GM18867 (cell line): Measurements from ENCODE around the gene LMTK2.

Experiments used
- ATAC-seq: cut with Tn5 transposase; IDR thresholded peaks from one replicate; pipeline ENCODE4 v1.9.1; 2021; ENCODE audit warnings: mild to moderate bottlenecking, moderate library complexity; ENCODE audit not compliant: unreplicated experiment

Gene LMTK2

DNA sequence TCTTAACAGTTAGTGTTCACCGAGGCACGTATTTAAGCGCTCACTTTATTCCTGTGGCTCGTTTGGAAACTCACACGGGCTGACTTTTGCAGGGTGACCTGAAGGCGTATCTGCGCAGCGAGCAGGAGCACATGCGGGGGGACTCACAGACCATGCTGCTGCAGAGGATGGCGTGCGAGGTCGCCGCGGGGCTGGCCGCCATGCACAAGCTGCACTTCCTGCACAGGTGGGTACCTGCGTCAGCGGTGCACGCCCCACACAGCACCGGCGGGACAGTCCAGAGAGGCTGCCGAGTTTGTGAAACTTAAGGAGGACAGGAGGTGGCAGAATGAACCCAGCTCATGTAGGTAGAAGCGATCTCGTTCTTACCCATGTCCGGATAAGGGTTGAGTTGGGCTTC is 64.8 kb downstream of the LMTK2 start:
- ATAC-seq = no peak

DNA sequence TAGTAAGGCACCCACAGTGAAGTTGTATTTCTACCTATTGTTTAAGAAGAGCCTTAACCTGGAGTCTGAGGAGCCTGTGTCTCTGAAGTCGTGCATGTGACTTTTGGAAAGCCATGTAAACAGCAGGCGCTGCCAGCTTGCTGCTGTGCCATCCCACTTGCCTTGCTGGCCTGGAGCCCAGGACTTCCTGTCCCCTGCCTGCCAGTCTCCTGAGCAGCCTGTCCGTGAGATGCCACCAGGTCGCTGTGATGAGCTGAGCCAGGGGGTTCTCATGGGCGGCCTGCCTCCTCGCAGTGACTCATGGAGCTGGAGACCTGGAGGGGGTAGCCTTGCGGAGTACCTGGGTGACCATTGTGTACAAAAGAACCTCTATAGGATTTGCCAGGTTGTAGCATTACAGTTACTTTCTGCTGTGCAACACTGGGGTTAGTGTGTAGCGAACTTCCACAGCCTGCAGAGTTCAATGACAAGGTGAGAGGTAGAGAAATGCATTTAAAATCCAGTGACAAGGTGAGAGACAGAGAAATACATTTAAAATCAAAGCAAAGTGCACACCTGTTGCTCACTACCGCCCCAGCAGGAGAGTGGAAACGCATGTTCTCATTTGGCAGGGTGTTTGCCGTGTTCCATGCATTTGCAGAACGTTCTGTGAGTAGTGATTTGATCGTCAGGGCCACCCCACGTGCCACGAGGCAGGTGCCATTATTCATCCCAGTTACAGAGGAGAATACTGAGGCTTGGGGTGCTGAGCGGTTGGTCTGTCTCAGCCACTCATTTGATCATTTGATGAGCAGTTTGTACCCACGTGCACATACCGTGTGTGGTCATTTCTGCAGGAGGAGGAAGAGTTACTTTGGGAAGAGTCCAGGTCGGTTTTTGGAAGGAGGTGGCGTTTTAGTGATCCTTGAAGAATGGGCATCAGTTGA is 67.9 kb downstream of the LMTK2 start:
- ATAC-seq = no peak

DNA sequence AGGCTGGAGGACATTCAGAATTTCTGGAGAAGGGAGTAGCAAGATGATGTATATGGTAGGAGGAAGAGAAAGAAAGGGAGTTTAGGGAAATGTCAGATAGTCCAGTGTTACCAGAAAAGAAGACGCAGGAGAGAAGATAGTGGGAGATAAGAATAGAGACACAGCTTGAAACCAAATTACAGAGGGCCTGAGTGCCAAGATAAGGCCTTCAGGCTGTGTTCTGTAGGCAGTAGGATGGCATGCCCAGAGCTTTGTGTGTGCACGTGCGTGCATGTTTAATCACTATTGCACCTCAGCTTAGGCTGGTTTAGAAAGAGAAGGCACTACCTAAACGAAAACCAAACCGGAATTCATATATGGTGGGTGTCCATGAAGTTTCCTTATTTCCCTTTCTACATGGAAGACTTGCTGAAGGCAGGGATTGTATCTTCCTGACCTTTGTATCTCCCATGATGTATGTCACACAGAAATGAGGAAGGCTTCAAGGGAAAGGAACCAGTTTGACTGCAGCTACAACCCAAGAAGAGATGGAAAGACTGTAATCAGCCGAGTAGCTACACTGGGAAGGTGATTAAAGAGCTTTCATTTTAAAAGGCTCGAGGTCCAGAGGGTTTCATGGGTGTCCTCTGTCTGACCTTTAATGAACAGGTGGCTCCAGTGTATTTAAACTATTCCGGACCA is 68.7 kb downstream of the LMTK2 start:
- ATAC-seq = no peak

DNA sequence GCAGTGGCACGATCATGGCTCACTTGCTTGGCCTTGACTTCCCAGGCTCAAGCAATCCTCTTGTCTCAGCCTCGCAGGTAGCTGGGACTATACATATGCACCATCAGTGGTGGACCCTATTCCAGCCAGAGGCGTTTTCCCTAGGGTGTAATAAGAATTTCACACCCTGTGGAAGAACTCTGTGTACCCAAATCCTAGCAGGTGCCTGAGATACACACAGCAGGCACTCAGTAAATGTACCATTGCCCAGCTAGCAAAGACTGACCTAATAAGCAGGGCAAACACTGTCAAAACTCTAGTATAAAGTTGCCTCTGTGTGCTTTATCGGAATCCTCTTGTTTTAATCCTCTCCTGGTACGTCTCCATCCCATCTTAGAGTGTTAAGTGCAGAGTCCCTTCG is 70.9 kb downstream of the LMTK2 start:
- no peak for ATAC-seq

DNA sequence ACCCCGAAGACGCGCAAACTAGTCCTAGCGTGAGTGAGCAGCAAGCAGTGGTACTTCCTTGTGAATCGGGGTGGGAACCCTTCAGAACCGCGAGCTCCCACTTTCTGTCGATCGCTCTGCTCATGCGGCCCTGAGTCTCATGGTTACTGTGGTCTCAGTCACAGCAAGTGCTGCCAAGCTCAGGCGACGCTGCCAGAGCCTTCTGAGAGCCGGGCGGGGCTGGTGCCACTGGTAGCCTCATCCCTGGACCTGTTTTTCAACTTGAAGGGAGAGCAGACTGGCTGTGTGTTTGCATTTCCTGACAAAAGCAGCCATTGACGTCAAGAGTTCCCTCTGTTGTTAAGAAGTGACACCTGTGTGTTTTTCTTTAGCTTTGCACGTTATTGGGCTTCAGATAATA is 71.7 kb downstream of the LMTK2 start:
- no peak for ATAC-seq

DNA sequence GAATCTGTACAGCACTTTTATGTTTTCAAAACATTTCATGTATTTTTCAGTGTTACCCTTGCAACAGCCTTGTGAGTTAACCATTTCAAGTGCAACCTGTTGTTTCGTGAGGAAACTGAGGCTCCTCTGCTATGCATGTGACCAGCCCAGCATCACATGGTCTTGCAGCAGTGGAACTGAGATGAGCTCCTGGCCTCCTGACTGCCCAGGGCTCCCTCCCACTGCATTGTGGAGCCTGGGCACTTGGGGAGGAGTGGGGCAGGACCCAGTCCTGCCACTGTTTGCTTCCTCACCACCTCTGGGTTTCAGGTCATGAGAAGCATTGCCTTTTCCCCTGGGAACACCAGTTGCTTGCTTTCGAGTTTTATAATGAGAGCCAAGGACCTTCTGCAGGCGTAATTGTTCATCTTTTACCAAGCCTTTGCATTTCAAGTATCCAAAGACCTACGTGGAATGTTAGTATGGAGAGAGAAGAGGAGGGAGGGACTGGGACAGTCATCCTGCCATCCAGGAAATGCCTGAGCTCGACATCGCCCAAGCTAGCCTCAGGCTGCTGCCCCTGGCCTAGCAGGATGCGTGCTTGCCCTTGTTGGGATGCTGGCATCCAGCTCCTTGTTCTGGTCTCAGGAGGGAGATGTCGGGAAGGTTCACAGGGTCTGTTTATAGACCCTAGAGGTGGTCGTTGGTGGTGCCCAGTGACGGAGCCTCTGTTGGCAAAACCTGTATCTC is 72.3 kb downstream of the LMTK2 start:
- no peak for ATAC-seq

DNA sequence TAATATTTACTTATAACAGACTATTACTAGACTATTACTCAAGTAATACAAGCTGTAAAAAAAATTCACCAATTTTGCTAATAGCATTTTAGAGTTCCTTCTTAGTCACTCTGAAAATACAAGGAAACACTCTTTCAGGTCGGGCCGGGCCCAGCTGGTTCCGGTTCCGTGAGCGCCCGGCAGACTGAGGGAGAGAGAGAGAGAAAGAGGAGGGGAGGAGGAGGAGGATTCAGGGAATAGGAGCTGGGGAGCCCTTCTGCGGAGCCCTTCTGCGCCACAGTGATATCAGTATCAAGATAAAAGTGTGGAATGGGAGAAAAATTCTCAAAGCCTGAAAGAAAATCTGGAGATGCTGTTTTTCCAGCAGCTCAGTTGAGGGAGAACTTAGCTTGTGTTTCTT is 74.1 kb downstream of the LMTK2 start:
- no peak for ATAC-seq

DNA sequence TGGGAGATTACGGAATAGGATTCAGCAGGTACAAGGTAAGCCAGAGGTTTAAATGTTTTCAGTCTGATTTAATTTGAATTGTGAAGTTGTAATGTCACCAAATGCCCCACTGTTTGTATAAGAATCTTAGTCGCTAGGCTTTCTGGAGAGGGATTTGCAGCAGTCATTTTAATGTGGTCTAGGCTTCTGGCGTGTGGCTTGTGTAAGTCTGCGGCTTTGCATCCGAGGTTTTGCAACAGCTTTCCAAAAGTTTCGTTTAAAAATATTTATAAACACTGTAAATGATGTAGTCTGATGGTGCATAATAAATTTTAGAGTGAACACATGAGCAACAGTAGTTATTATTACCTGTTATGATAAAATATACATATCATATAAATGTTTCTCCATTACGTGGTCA is 78.4 kb downstream of the LMTK2 start:
- ATAC-seq = no peak

DNA sequence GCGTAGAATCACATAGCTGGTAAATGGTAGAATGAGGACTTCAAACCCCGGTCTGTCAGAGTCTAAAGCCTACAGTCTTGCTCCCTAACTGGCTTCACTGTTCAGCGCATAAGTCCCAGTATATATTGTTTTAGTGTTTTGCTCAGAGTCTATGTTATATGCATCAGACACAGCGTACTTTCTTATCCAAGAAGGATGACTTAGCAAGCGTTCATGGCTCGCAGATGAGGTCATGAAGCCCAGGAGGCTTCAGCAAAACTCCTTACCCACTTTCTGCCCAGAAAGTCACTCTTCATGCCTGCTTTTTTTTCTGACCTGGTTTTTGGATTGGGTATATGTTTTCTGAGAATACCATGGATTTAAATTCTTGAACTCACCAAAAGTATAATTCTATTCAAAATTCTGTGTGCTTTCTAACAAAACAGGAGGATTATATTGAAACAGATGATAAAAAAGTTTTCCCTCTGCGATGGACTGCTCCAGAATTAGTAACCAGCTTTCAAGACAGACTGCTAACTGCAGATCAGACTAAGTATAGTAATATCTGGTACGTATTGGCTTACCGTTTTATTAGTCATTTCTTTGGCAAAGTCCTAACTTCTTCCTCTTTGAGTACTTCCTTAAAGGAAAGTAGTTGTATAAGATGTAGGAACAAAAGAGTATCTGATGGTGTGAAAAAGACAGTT is 79.9 kb downstream of the LMTK2 start:
- no peak for ATAC-seq

DNA sequence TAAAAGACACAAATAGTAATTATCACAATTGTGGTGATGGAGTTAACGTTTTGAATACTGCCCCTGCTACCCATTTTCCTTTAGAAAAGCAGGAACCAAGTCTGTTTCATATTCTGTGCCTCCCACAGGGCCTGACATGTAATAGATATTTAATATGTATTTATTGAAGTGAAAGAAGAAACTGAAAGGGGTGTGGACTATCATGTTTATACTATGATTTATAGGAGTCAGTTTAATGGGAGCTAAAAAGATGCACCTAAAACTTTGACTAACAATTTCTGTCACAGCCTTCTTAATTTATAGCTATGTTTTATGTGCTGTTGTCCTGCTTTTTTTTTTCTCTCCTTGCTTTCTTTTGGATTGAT is 80.5 kb downstream of the LMTK2 start:
- no peak for ATAC-seq

DNA sequence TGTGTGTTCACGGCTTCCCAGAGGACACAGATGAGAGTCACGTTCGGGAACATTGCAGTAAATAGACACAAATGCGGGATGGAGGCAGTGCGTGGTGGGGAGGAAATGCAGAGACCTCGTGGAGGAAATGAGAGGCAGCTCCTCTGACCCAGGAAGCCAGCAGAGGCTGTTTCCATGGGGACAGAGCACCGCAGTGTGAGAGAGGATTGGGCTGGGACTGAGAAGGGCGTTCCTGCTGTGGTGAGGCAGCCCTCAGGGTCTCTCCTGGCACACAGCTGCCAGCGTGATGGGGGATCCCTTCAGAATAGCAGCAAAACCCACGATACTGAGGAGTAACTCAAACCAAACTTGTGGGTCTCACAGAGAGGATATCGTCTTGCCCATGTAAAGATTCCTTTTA is 82.9 kb downstream of the LMTK2 start:
- no peak for ATAC-seq

DNA sequence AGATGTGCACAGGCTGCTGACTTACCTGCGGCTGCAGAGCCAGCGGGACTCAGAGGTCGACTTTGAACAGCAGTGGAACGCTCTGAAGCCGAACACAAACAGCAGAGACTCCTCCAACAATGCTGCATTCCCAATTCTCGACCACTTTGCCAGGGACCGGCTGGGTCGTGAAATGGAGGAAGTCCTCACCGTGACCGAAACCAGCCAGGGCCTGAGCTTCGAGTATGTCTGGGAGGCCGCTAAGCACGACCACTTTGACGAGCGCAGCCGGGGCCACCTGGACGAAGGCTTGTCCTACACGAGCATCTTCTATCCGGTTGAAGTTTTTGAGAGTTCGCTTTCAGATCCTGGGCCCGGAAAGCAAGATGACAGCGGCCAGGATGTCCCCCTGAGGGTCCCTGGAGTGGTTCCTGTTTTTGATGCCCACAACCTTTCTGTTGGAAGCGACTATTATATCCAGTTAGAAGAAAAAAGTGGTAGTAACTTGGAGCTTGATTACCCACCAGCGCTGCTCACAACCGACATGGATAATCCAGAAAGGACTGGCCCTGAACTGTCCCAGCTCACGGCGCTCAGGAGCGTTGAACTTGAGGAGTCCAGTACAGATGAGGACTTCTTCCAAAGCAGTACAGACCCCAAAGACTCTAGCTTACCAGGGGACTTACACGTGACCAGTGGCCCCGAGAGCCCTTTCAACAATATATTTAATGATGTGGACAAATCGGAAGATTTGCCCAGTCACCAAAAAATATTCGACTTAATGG is 85.2 kb downstream of the LMTK2 start:
- ATAC-seq = no peak

DNA sequence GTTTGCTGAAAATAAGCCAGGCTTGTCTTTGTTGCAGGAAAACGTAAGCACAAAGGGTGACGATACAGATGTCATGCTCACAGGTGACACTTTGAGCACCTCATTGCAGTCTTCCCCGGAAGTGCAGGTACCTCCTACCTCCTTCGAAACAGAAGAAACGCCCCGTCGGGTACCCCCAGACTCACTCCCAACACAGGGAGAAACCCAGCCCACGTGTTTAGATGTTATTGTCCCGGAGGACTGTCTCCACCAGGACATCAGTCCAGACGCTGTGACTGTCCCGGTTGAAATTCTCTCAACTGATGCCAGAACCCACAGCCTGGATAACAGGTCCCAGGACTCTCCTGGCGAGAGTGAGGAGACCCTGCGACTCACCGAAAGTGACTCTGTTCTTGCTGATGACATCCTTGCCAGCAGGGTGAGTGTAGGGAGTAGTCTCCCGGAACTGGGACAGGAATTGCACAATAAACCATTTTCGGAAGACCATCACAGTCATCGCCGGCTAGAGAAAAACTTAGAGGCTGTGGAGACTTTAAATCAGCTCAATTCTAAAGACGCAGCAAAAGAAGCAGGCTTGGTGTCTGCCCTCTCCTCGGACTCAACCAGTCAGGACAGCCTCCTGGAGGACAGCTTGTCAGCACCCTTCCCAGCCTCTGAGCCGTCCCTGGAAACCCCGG is 86.3 kb downstream of the LMTK2 start:
- ATAC-seq = no peak

DNA sequence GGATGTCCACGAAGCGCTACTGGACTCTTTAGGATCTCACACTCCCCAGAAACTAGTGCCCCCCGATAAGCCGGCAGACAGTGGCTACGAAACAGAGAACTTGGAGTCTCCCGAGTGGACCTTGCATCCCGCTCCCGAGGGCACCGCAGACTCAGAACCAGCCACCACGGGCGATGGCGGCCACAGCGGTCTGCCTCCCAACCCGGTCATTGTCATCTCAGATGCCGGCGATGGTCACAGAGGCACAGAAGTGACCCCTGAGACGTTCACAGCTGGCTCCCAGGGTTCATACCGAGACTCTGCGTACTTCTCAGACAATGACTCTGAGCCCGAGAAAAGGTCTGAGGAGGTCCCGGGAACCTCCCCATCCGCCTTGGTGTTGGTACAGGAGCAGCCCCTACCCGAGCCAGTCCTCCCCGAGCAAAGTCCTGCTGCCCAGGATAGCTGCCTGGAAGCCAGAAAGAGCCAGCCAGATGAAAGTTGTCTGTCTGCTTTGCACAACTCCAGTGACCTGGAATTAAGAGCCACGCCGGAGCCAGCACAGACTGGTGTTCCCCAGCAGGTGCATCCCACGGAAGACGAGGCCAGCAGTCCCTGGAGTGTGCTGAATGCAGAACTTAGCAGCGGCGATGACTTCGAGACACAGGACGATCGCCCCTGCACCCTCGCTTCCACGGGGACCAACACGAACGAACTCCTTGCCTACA is 87.0 kb downstream of the LMTK2 start:
- no peak for ATAC-seq

DNA sequence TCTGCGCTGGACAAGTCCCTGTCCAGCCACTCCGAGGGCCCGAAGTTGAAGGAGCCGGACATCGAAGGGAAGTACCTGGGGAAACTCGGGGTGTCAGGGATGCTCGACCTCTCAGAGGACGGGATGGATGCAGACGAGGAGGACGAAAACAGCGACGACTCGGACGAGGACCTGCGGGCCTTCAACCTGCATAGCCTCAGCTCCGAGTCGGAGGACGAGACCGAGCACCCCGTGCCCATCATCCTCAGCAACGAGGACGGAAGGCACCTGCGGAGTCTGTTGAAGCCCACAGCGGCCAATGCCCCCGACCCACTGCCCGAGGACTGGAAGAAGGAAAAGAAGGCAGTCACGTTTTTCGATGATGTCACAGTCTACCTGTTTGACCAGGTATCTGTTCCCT is 87.5 kb downstream of the LMTK2 start:
- no peak for ATAC-seq

DNA sequence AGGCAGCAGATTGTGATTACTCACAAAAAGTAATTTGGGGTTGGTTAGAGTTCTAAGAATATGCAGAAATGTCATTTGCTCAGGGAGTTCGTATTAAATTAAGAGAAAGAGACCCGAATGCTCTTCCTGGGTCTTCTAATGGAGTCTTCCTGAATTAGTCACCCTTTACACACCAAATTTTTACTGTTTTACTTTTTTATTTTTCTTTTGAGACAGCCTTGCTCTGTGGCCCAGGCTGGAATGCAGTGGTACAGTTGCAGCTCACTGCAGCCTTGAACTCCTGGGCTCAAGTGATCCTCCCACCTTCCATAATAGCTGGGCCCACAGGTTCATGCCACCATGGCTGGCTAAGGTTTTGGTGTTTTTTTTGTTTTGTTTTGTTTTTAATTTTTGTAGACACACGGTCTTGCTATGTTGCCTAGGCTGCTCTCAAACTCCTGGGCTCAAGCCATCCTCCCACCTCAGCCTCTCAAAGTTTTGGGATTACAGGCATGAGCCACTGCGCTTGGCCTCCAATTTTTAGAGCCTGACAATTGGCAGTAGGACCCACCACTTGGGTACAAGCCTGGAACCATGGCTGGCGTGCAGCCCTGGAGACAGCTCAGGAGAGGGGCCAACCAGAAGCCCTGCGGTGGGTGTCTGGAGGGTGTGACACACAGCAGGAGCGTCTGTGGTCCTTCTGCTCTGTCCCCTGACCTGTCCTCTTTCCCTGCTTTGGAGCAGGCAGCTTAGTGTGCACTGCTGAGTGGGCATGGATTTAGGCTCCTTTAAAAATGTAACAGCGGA is 88.2 kb downstream of the LMTK2 start:
- ATAC-seq = no peak

DNA sequence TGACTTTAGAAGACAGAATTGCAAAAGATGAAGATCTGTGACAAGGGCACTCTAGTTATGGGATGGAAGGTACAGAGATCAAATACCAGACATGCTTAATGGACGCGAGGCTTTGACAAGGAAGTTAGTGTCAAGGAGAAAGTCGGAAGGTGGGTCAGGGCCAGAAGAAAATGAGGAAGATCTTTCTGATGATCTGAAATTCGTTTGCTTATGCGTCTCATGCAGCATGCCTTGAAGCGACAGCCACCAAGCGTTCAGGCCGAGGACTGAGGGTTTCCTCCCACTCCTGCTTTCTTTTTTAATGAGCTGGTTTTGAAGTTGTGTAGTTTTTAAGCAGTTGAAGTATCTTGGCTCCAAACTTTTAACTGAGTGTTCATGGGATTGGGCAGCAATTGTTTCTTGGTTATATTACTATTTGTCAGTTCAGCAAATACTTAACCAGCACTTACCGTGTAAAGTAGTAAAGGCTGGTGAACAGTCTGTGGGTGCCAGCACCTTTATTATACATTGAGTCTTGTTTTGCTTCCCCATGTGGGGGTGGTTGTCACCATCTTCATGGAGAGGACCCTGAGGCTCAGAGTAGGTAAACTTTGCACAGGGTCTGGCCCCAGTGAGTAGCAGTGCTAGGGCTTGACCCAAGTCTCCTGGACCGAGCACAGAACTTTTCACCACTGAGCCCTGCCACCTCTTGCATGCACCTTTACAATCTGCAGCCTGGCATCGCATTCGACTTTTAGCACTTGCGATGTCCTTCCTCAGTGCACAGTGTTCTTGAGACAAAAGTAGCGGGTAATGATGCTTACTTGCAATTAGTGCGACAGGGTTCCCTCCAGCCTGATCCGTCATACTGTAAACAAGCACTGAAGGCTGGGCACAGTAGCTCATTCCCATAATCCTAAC is 90.3 kb downstream of the LMTK2 start:
- no peak for ATAC-seq

DNA sequence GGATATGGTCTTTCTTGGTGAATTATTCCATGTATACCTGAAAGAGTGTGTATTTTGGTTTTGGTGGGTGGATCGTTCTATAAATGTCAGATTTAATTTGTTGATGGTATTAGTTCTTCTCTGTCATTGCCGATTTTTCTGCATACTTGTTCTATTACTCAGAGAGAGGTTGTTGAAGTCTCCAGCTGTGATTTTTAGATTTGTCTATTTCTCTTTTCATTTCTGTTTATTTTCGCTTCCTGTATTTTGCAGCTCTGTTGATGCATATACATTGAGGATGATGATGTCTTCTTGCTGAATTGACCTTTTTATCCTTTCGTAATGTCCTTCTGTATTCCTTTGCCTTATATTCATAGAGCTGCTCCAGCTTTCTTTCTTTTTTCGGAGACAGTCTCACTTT is 92.5 kb downstream of the LMTK2 start:
- ATAC-seq = no peak
